GM11168 (cell line): ENCODE measurements around the gene MOB1B.
"Not testable (repeated sequence)": the region's sequence is repeated elsewhere in the genome, so short reads cannot be mapped to it uniquely, and the experiment has no call there.

Experiments
- in situ Hi-C: fragments of 300-500 bp; cut with MboI; formaldehyde crosslinking; loops from one replicate; pipeline ENCODE4 v1.12.0; 2022; ENCODE audit warnings: low sequenced_read_pairs; ENCODE audit not compliant: unreplicated experiment

The MOB1B gene

GRCh38 chr4:70948665-70949260 lies 46.6 kb downstream of the MOB1B start:
- in situ Hi-C loops = no loop called here

GRCh38 chr4:70954032-70954431 lies 51.9 kb downstream of the MOB1B start:
- in situ Hi-C loops = no loop called here

GRCh38 chr4:70956549-70957210 lies 54.5 kb downstream of the MOB1B start:
- in situ Hi-C loops = no loop called here

- in situ Hi-C loops = no loop called here
These were observed 56.5 kb downstream of the MOB1B start for GRCh38 chr4:70958681-70959080.

GRCh38 chr4:70969076-70969475 lies 66.9 kb downstream of the MOB1B start:
- in situ Hi-C loops = no loop called here

- in situ Hi-C loops = no loop called here
These were observed 74.1 kb downstream of the MOB1B start for GRCh38 chr4:70976252-70976651.

GRCh38 chr4:70979445-70980008 lies 77.4 kb downstream of the MOB1B start:
- in situ Hi-C loops = no loop called here

GRCh38 chr4:70980196-70980595 lies 78.0 kb downstream of the MOB1B start:
- in situ Hi-C loops = no loop called here

- in situ Hi-C loops = no loop called here
These were observed 81.9 kb downstream of the MOB1B start for GRCh38 chr4:70984106-70984505.

GRCh38 chr4:70984589-70984988 lies 82.4 kb downstream of the MOB1B start:
- in situ Hi-C loops = no loop called here

GRCh38 chr4:70991596-70991995 lies 89.4 kb downstream of the MOB1B start:
- in situ Hi-C loops = no loop called here

- in situ Hi-C loops = no loop called here
These were observed 90.3 kb downstream of the MOB1B start for GRCh38 chr4:70992391-70992881.

- in situ Hi-C loops = no loop called here
These were observed 91.3 kb downstream of the MOB1B start, which contains the start of gene DCK for GRCh38 chr4:70993181-70994068. Gene DCK, plus strand, starts transcription at chr4:70993649. Its CDS starts 187 bp downstream, at chr4:70993836.

- in situ Hi-C loops = no loop called here
These were observed 91.8 kb downstream of the MOB1B start for GRCh38 chr4:70994069-70994366.

- in situ Hi-C loops = no loop called here
These were observed 92.4 kb downstream of the MOB1B start for GRCh38 chr4:70994387-70995099.

- in situ Hi-C loops = no loop called here
These were observed 93.8 kb downstream of the MOB1B start for GRCh38 chr4:70996018-70996360.

GRCh38 chr4:70997036-70997435 lies 94.9 kb downstream of the MOB1B start:
- in situ Hi-C loops = no loop called here

- in situ Hi-C loops = no loop called here
These were observed 95.4 kb downstream of the MOB1B start for GRCh38 chr4:70997546-70997945.

GRCh38 chr4:70999639-71000038 lies 97.5 kb downstream of the MOB1B start:
- in situ Hi-C loops = not testable (repeated sequence)

- in situ Hi-C loops = not testable (repeated sequence)
These were observed 99.2 kb downstream of the MOB1B start for GRCh38 chr4:71001363-71001762.
